Gastrocnemius medialis (tissue), 4 donors: ENCODE data around the gene ZNF3. TPM values are rescaled to one million over a fixed set of nuclear protein-coding genes. Genes with fewer than 3 reads are reported as not detected.

Source experiments
- ATAC-seq, 2 donors: fragments of 150-250 bp; one replicate each; pipeline ENCODE4 v1.9.1; 2016
- DNase-seq, 2 donors: peaks; one replicate each; pipeline ENCODE4 v3.0.0-alpha.2; 2019
- H3K27ac ChIP-seq, 4 donors: fragments of 200-600 bp; sonication (generic); 1 replicate in 1 of 4; 2 replicates in 3 of 4; pipeline ENCODE4 v1.5.1; 2016 to 2018; ENCODE audit warnings: mild to moderate bottlenecking in 2 of 4, moderate library complexity in 1 of 4
- H3K27me3 ChIP-seq, 3 donors: fragments of 200-600 bp; sonication (generic) in 2 of 3; 1 replicate in 1 of 3; 2 replicates in 2 of 3; pipeline versions ENCODE4 v1.5.1 to v1.6.0; 2016 to 2019; ENCODE audit warnings: mild to moderate bottlenecking in 1 of 3, moderate library complexity in 1 of 3
- H3K36me3 ChIP-seq, 2 donors: fragments of 200-600 bp; sonication (generic) in 1 of 2; one replicate each; pipeline ENCODE4 v1.5.1; 2017 to 2018
- H3K4me1 ChIP-seq, 2 donors: fragments of 200-600 bp; sonication (generic) in 1 of 2; one replicate each; pipeline ENCODE4 v1.5.1; 2016 to 2017; ENCODE audit warnings: mild to moderate bottlenecking in 2 of 2
- H3K4me3 ChIP-seq, 4 donors: fragments of 200-600 bp; sonication (generic) in 3 of 4; 1 replicate in 1 of 4; 2 replicates in 3 of 4; pipeline ENCODE4 v1.5.1; 2016 to 2019; ENCODE audit warnings: mild to moderate bottlenecking in 2 of 4
- H3K9me3 ChIP-seq, 3 donors: fragments of 200-600 bp; sonication (generic) in 2 of 3; 1 replicate in 1 of 3; 2 replicates in 2 of 3; pipeline ENCODE4 v1.5.1; 2016 to 2019
- POLR2A ChIP-seq, 2 donors: fragments of 450-650 bp; IDR thresholded peaks; one replicate each; pipeline ENCODE4 v1.6.1; 2017; ENCODE audit warnings: antibody characterized with exemption in 2 of 2, mild to moderate bottlenecking in 2 of 2, moderate library complexity in 2 of 2
- in situ Hi-C, 4 donors: fragments of 200-750 bp; cut with MboI; loops; one replicate each; pipeline versions ENCODE4 v1.15.0 to v1.8.0; 2017; ENCODE audit warnings: low sequenced_read_pairs in 4 of 4
- intact Hi-C: fragments of 100-400 bp; cut with DNase I; formaldehyde crosslinking; loops from one replicate; pipeline ENCODE4 v1.15.1; 2023; ENCODE audit warnings: low total_unique reads
- total RNA-seq, 4 donors: library from RNA; depleted of rRNA; stranded (reverse); fragments of >200 nt; gene quantifications; one replicate each; pipeline versions ENCODE4 v1.1.0 to v1.2.3, GENCODE V29; 2016
- TF ChIP-seq, protein P1 (sequence below), 5 experiments: fragments of 450-650 bp in 3 of 5; fragments of 200-600 bp in 2 of 5; sonication (generic) in 2 of 5; IDR thresholded peaks in 4 of 5; conservative IDR thresholded peaks in 1 of 5; 1 replicate in 4 of 5; 2 replicates in 1 of 5; pipeline ENCODE4 v1.5.1; 2016 to 2019; ENCODE audit warnings: antibody characterized with exemption in 5 of 5, mild to moderate bottlenecking in 3 of 5, moderate library complexity in 3 of 5

ZNF3 gene
- total RNA-seq, 4 donors from 2014 or later, result 11.2 to 19.2 (median 16.1) TPM

DNA sequence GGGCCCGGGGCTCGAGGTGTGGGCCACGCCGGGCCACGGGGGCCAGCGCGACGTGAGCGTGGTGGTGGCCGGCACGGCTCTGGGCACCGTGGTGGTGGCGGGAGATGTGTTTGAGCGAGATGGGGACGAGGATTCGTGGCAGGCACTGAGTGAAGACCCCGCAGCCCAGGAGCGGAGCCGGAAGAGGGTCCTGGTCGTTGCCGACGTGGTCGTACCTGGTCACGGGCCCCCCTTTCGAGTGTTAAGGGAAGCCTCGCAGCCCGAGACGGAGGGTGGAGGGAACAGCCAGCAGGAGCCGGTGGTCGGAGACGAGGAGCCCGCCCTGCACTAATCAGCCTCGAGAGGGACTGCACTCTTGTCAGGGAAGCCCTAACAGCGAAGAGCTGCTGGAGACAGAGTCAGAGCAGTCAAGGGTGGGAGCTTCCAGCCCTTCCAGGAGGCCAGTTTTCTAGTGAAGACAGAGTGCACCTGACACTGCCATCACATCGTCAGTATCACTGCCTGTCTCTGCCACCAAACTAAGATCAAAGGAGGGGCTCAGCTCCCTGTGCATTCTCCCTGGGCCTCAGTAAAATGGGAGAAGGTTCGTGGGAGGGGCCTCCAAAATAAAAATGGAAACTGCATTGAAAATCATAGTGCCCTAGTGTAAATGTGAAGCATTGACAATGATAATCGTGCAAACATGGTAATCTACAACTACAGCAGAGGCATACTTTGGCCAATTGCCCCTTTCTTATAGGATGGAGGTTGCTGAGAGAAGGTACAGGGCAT lies 46.5 kb upstream of the ZNF3 start:
- ATAC-seq, result no peak
- DNase-seq, result no peak
- Histone ChIP-seq H3K4me1 (peaks cover 11 to 22% of the 10 kb centered on the region in 2 donors), H3K27me3 (no peaks in the 10 kb centered on the region), H3K36me3 (no peaks in the 10 kb centered on the region), H3K27ac (peak overlapping the region; percentile 90 to 96 (median 92)), H3K9me3 (no peaks in the 10 kb centered on the region), H3K4me3 (peak overlapping the region; percentile 75 to 94 (median 84))
- intact Hi-C loops, result loop anchor here (1.0 to 10.0 kb wide), 5 partner anchors 9 to 136 kb away; partner anchors contain the start of genes AP4M1, CNPY4, COPS6 and MCM7
- no peak for TF ChIP-seq POLR2A (IDR thresholded peaks at IDR 0.05)
- TF ChIP-seq, protein P1, sequence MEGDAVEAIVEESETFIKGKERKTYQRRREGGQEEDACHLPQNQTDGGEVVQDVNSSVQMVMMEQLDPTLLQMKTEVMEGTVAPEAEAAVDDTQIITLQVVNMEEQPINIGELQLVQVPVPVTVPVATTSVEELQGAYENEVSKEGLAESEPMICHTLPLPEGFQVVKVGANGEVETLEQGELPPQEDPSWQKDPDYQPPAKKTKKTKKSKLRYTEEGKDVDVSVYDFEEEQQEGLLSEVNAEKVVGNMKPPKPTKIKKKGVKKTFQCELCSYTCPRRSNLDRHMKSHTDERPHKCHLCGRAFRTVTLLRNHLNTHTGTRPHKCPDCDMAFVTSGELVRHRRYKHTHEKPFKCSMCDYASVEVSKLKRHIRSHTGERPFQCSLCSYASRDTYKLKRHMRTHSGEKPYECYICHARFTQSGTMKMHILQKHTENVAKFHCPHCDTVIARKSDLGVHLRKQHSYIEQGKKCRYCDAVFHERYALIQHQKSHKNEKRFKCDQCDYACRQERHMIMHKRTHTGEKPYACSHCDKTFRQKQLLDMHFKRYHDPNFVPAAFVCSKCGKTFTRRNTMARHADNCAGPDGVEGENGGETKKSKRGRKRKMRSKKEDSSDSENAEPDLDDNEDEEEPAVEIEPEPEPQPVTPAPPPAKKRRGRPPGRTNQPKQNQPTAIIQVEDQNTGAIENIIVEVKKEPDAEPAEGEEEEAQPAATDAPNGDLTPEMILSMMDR (IDR thresholded peaks at IDR 0.05 in 4 of 5, conservative IDR thresholded peaks at IDR 0.05 in 1 of 5), result no peak
- in situ Hi-C loops, result loop anchor here in 2 of 4 donors (10.0 to 25.0 kb wide), 2 partner anchors 133 to 209 kb away; no protein-coding TSS in a partner anchor

- H3K27me3 ChIP-seq, result no peaks in the 10 kb centered on the region
- peak within 1 kb of the TSS; percentile 90 to 96 (median 92) for H3K27ac ChIP-seq
- peaks cover 11 to 22% of the 10 kb centered on the region in 2 donors for H3K4me1 ChIP-seq
- TF ChIP-seq, protein P1 (IDR thresholded peaks at IDR 0.05 in 4 of 5, conservative IDR thresholded peaks at IDR 0.05 in 1 of 5), result no peak
- no peak for TF ChIP-seq POLR2A (IDR thresholded peaks at IDR 0.05)
- no peaks in the 10 kb centered on the region for H3K9me3 ChIP-seq
- peak within 1 kb of the TSS; percentile 75 to 94 (median 84) for H3K4me3 ChIP-seq
- no peaks in the 10 kb centered on the region for H3K36me3 ChIP-seq
- DNase-seq, result peak; percentile 82 to 84
- peak; percentile 93 to 94 for ATAC-seq
- intact Hi-C loops (loop anchor here (1.0 to 10.0 kb wide), 5 partner anchors 8 to 135 kb away; partner anchors contain the start of genes AP4M1, CNPY4, COPS6 and MCM7), in situ Hi-C loops (loop anchor here in 2 of 4 donors (10.0 to 25.0 kb wide), 2 partner anchors 132 to 210 kb away; no protein-coding TSS in a partner anchor)
Observed at GRCh38 chr7:100126931-100127865, 45.7 kb upstream of the ZNF3 start, which contains the start of gene MBLAC1. TSS of gene MBLAC1 (plus strand) at chr7:100126967. CDS start at chr7:100127396, 429 bp downstream.

DNA sequence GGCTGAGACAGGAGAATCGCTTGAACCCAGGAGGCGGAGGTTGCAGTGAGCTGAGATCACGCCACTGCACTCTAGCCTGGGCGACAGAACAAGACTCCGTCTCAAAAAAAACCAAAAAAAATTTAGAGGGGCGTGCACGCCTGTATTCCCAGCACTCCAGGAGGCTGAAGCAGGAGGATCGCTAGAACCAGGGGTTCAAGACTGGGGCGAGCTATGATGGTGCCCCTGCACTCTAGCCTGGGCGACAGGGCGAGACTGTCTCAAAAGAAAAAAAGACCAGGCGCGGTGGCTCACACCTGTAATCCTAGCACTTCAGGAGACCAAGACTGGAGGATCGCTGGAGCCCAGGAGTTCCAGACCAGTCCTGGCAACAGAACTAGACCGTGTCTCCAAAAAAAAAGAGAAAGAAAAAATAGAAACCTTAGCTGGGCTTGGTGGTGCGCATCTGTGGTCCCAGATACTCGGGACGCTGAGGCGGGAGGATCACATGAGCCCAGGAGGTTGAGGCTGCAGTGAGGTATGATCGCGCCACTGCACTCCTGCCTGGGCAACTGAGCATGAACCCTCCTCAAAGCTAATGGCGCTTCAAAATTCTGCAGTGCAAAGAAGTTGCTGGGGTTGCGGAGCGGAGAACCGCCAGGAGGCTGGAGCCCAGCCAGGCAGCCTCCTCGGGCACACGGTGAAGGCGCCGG lies 44.9 kb upstream of the ZNF3 start:
- Histone ChIP-seq H3K9me3 (no peaks in the 10 kb centered on the region), H3K4me3 (peak overlapping the region; percentile 75 to 94 (median 84)), H3K4me1 (peaks cover 11 to 22% of the 10 kb centered on the region in 2 donors), H3K36me3 (no peaks in the 10 kb centered on the region), H3K27ac (peak overlapping the region; percentile 90 to 96 (median 92)), H3K27me3 (no peaks in the 10 kb centered on the region)
- intact Hi-C loops, result loop anchor here (5.0 to 10.0 kb wide), 3 partner anchors 39 to 134 kb away; partner anchors contain the start of genes COPS6 and ZKSCAN1
- TF ChIP-seq, protein P1 (IDR thresholded peaks at IDR 0.05 in 4 of 5, conservative IDR thresholded peaks at IDR 0.05 in 1 of 5), result no peak
- no peak for TF ChIP-seq POLR2A (IDR thresholded peaks at IDR 0.05)
- DNase-seq (no peak), ATAC-seq (peak; percentile 41 to 42)
- in situ Hi-C loops, result loop anchor here in 2 of 4 donors (10.0 to 25.0 kb wide), 2 partner anchors 132 to 211 kb away; no protein-coding TSS in a partner anchor
